Parathyroid adenoma (tissue), 2 donors: ENCODE measurements around the gene BMP8A.

Source experiments
- H2AFZ ChIP-seq: fragments of 300-600 bp; sonication (generic); one replicate; pipeline ENCODE4 v1.7.0; 2017; ENCODE audit warnings: antibody characterized with exemption, mild to moderate bottlenecking
- H3K27ac ChIP-seq: fragments of 300-600 bp; sonication (generic); one replicate; pipeline ENCODE4 v1.7.0; 2017
- H3K27me3 ChIP-seq: fragments of 300-600 bp; sonication (generic); one replicate; pipeline ENCODE4 v1.7.0; 2017; ENCODE audit warnings: low read length; ENCODE audit not compliant: control insufficient read depth, insufficient read depth
- H3K36me3 ChIP-seq: fragments of 300-600 bp; sonication (generic); one replicate; pipeline ENCODE4 v1.7.0; 2017; ENCODE audit warnings: low read length; ENCODE audit not compliant: control insufficient read depth, insufficient read depth
- H3K4me1 ChIP-seq: fragments of 300-600 bp; sonication (generic); one replicate; pipeline ENCODE4 v1.7.0; 2017; ENCODE audit warnings: control low read depth
- H3K4me2 ChIP-seq: fragments of 300-600 bp; sonication (generic); one replicate; pipeline ENCODE4 v1.7.0; 2017; ENCODE audit warnings: low read length
- H3K4me3 ChIP-seq: fragments of 300-600 bp; sonication (generic); one replicate; pipeline ENCODE4 v1.7.0; 2017; ENCODE audit warnings: low read depth, low read length
- H3K79me2 ChIP-seq: fragments of 300-600 bp; sonication (generic); one replicate; pipeline ENCODE4 v1.7.0; 2017; ENCODE audit warnings: control low read depth
- H3K9ac ChIP-seq: fragments of 300-600 bp; sonication (generic); one replicate; pipeline ENCODE4 v1.7.0; 2017; ENCODE audit warnings: mild to moderate bottlenecking
- H3K9me3 ChIP-seq: fragments of 300-600 bp; sonication (generic); one replicate; pipeline ENCODE4 v1.7.0; 2017; ENCODE audit warnings: low read length; ENCODE audit not compliant: control insufficient read depth
- CTCF ChIP-seq: fragments of 300-600 bp; sonication (generic); IDR thresholded peaks from one replicate; pipeline ENCODE4 v1.7.0; 2017; ENCODE audit warnings: antibody characterized with exemption, mild to moderate bottlenecking
- donor health status: primary hyperparathyroidism.

BMP8A gene

GRCh38 chr1:39481289-39481688 lies 10.1 kb upstream of the BMP8A start:
- H3K4me2 ChIP-seq = no peak overlapping the region
- no peak overlapping the region for H3K4me3 ChIP-seq
- H3K79me2 ChIP-seq = no peaks in the 10 kb centered on the region
- H3K9me3 ChIP-seq = no peaks in the 10 kb centered on the region
- H3K4me1 ChIP-seq = no peaks in the 10 kb centered on the region
- H3K9ac ChIP-seq = no peak overlapping the region
- no peak overlapping the region for H3K27ac ChIP-seq
- H2AFZ ChIP-seq = no peak overlapping the region
- TF ChIP-seq CTCF = no peak
- no peaks in the 10 kb centered on the region for H3K27me3 ChIP-seq
- H3K36me3 ChIP-seq = no peaks in the 10 kb centered on the region

GRCh38 chr1:39483276-39483675 lies 8.2 kb upstream of the BMP8A start:
- no peak overlapping the region for H3K4me2 ChIP-seq
- H3K9ac ChIP-seq = no peak overlapping the region
- H3K36me3 ChIP-seq = no peaks in the 10 kb centered on the region
- no peaks in the 10 kb centered on the region for H3K4me1 ChIP-seq
- no peaks in the 10 kb centered on the region for H3K27me3 ChIP-seq
- no peak overlapping the region for H3K4me3 ChIP-seq
- no peak overlapping the region for H3K27ac ChIP-seq
- TF ChIP-seq CTCF = no peak
- H2AFZ ChIP-seq = no peak overlapping the region
- H3K9me3 ChIP-seq = no peaks in the 10 kb centered on the region
- H3K79me2 ChIP-seq = no peaks in the 10 kb centered on the region

- Histone ChIP-seq H3K4me3 (no peak overlapping the region), H3K36me3 (no peaks in the 10 kb centered on the region), H3K79me2 (no peaks in the 10 kb centered on the region), H3K4me1 (no peaks in the 10 kb centered on the region), H3K27me3 (no peaks in the 10 kb centered on the region), H3K9me3 (no peaks in the 10 kb centered on the region), H2AFZ (no peak overlapping the region), H3K4me2 (no peak overlapping the region), H3K27ac (peak overlapping the region; percentile 24), H3K9ac (no peak overlapping the region)
- TF ChIP-seq CTCF = no peak
Measured at GRCh38 chr1:39484564-39484963, 6.9 kb upstream of the BMP8A start.

- Histone ChIP-seq H3K27me3 (no peaks in the 10 kb centered on the region), H3K4me2 (no peak overlapping the region), H3K4me3 (no peak overlapping the region), H3K79me2 (no peaks in the 10 kb centered on the region), H3K27ac (no peak overlapping the region), H3K9ac (no peak overlapping the region), H3K9me3 (no peaks in the 10 kb centered on the region), H3K4me1 (no peaks in the 10 kb centered on the region), H2AFZ (no peak overlapping the region), H3K36me3 (no peaks in the 10 kb centered on the region)
- no peak for TF ChIP-seq CTCF
Measured at GRCh38 chr1:39485046-39485803, 6.2 kb upstream of the BMP8A start.

- H3K9ac ChIP-seq = no peak overlapping the region
- H3K27ac ChIP-seq = no peak overlapping the region
- no peaks in the 10 kb centered on the region for H3K4me1 ChIP-seq
- no peak overlapping the region for H2AFZ ChIP-seq
- no peaks in the 10 kb centered on the region for H3K27me3 ChIP-seq
- H3K4me3 ChIP-seq = no peak overlapping the region
- TF ChIP-seq CTCF = no peak
- no peaks in the 10 kb centered on the region for H3K9me3 ChIP-seq
- no peaks in the 10 kb centered on the region for H3K79me2 ChIP-seq
- no peaks in the 10 kb centered on the region for H3K36me3 ChIP-seq
- H3K4me2 ChIP-seq = no peak overlapping the region
Measured at GRCh38 chr1:39488012-39488545, 3.4 kb upstream of the BMP8A start.
